GM12873 (cell line): ENCODE measurements around the gene TSHZ2.

Source experiments
- TF ChIP-seq, protein P1 (sequence below): IDR thresholded peaks from 2 replicates; pipeline ENCODE4 v1.5.1; 2012; ENCODE audit warnings: low read depth, mild to moderate bottlenecking, moderate library complexity, low read length, control low read depth; ENCODE audit not compliant: insufficient read depth; ENCODE audit errors: missing control alignments

Gene TSHZ2

DNA sequence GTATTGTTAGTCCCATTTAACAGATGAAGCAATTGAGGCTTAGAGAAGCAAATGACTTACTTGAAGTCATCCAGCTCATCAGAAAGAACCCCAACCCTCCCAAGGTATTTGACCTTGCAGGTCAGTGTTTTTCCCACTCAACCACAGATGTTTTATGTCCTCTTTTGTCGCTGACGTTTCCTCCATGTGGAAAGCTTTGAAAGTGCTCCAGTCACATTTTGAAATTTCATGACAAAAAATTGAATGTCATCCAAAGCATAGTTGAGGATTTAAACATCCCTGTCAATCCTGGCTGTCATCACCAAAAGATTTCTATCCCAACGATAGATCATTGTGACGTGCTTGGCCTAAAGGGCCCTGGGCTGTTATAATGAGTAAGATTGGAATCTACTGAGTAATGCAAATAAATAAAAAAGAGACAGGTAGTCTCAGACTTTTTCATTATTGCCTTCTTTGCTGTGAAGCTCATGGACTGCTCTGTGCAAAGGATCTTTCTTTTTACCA lies 102.7 kb downstream of the TSHZ2 start:
- TF ChIP-seq, protein P1, sequence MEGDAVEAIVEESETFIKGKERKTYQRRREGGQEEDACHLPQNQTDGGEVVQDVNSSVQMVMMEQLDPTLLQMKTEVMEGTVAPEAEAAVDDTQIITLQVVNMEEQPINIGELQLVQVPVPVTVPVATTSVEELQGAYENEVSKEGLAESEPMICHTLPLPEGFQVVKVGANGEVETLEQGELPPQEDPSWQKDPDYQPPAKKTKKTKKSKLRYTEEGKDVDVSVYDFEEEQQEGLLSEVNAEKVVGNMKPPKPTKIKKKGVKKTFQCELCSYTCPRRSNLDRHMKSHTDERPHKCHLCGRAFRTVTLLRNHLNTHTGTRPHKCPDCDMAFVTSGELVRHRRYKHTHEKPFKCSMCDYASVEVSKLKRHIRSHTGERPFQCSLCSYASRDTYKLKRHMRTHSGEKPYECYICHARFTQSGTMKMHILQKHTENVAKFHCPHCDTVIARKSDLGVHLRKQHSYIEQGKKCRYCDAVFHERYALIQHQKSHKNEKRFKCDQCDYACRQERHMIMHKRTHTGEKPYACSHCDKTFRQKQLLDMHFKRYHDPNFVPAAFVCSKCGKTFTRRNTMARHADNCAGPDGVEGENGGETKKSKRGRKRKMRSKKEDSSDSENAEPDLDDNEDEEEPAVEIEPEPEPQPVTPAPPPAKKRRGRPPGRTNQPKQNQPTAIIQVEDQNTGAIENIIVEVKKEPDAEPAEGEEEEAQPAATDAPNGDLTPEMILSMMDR: no peak

DNA sequence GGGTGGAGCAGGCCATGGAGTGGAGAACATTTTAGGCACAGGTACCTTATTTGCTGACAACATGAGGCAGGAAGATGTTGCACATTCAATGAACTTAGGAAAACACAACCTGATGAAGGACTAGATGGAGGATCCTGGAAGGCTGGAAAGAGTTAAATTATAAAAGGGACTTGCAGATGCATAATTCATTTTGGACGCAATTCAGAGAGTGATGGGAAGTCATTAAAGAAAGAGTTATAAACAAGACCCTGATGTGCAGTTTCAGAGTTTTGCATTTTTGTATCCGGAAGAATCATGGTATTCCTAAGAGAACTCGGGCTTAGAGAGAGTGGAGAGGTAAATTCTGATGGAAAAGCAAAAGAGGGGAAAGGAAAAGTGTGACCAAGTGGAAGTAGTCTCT lies 104.5 kb downstream of the TSHZ2 start:
- TF ChIP-seq, protein P1: no peak

DNA sequence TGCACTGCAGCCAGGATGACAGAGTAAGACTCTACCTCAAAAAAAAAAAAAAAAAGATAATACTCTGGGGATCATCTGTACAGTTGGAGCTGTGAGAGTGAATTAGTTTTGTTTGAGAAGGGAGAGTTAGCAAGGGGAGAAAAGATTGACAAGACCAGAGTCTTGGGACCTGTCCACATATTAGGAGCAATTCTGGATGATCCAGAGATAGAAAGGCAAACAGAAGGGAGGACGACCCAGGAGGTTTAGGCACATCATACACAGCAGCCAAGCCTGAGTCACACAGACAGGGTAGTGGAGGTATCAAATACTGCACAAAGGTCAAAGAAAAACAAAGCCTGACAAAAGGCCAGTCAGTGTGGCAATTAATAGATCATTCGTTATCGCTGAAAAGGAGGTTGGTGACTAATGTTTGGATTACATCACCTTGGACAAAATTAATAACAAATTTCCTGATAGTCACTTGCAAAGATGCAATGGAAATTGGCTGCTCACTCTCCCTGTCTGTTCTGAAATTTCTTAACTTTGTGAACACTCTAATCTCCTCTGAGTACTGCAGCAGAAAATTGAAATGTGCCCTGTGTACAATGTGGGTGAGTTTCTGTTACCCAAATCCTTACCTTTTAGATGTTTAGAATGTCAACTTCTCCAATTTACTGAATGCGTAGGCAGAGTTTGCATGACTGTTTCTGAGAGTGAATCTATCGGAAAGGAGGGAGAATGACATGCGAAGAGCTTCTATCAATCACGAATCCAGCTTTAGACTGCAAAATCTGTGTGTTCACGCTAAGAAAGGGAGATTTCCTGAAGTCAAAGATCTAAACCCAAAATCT lies 105.4 kb downstream of the TSHZ2 start:
- TF ChIP-seq, protein P1: no peak

DNA sequence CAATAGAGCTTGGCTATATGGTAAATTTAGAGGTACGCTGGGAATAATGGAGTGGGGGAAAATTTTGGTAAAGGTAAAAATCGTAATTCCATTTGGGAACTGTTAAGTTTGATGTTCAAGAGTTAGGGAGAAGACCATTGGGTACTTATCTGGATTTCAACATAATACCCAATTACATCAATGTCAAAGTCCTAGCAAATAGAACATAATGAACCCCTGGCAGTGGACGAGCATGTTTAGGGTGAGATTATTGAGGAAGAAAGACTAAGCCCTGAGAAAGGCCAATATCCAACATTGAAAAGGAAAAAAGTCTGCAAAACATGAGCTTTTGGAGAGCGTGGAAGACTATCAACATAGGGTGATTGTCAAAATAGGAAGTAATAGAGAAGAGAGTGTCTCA lies 106.6 kb downstream of the TSHZ2 start:
- TF ChIP-seq, protein P1: no peak

DNA sequence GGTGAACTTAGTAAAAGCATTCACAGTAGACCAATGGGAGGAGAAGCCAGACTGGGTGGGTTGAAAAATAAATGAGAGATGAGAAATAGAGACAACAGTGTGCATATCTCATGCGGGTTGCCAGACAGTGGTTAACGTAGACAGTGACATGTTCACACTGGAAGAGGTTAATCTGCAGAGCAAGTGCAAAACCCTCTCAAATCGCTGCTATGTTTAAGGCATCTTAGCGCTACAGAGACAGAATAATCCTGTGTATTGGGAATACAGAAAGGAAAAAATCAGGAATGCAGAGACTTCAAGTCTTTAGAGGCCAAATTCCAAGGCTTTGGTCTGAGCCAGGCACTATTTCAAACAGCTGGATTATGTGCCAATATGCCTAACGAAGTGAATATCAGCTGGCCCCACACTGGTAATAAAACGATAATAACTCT lies 107.1 kb downstream of the TSHZ2 start:
- TF ChIP-seq, protein P1: no peak

DNA sequence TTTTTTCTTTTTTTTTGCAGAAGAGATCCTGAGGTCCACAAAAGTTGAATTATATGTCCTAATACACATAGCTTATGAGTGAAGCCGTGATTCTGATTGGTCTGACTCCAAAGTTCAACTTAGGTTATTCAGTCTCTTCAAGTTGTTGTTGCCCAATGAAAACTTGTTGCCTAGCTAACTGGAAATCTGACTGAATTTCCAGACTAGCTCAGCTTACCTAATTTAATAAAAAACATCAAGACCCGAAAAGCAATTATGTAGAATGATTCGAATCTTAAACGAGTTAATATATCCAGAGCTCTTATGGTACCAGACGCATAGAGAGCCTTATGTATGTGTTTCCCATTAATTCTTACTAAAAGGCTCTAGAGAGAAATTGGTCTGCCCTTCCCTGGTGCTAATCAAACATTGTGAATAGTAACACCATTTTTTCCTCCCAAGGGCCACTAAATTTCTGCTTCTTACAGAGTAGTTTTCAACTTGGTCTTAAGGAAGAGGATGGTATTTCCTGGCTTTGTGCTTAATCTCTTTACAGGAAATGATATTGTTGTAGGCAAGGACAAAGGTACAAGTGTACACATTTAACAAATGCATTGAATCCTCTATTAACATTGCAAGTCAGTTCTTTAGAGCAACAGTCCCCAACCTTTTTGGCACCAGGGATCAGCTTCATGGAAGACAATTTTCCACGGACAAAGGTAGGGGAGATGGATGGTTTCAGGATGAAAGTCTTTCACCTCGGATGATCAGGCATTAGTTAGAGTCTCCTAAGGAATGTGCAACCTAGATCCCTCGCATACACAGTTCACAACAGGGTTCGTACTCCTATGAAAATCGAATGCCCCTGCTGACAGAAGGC lies 107.9 kb downstream of the TSHZ2 start:
- TF ChIP-seq, protein P1: no peak

DNA sequence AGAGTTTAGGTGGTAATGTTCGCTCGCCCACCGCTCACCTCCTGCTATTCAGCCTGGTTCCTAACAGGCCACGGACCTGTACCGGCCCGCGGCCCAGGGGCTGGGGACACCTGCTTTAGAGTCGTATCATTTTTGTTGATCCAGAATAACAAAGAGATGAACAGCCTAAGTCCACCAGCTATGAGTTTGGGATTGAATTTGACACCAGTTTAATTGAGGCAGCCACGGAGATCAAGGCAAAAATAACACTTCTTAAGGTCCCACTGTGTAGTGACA lies 108.5 kb downstream of the TSHZ2 start:
- TF ChIP-seq, protein P1: no peak
